Keratinocyte (primary cell): ENCODE data around the gene RSPH9. TPM values are rescaled to one million over a fixed set of nuclear protein-coding genes. Genes with fewer than 3 reads are reported as not detected.

Source experiments
- DNase-seq: peaks from one replicate; pipeline ENCODE4 v3.0.0-alpha.2; 2011; ENCODE audit warnings: low read depth, missing footprints, low spot score
- FAIRE-seq: peaks from 2 replicates; lab custom pipeline; 2011; peaks lifted over from hg19 to GRCh38; lab: Jason Lieb, UNC
- H2AFZ ChIP-seq: 2 replicates; pipeline ENCODE4 v1.6.0; 2012; ENCODE audit warnings: low read length, control low read depth, inconsistent platforms; ENCODE audit not compliant: control insufficient read depth
- H3K27ac ChIP-seq: 2 replicates; pipeline ENCODE4 v1.5.1; 2011; ENCODE audit warnings: low read length; ENCODE audit not compliant: control insufficient read depth, insufficient read depth
- H3K27me3 ChIP-seq: 3 replicates; pipeline ENCODE4 v1.6.0; 2011; ENCODE audit warnings: low read length; ENCODE audit not compliant: control insufficient read depth, insufficient read depth; ENCODE audit errors: extremely low read depth
- H3K36me3 ChIP-seq, 2 experiments: 2 replicates in 1 of 2; 3 replicates in 1 of 2; pipeline ENCODE4 v1.5.1; 2011; ENCODE audit warnings: low read length in 2 of 2, mild to moderate bottlenecking in 1 of 2; ENCODE audit not compliant: control insufficient read depth in 2 of 2, insufficient read depth in 2 of 2; ENCODE audit errors: extremely low read depth in 1 of 2
- H3K4me1 ChIP-seq: 3 replicates; pipeline ENCODE4 v1.5.1; 2011; ENCODE audit warnings: low read length; ENCODE audit not compliant: control insufficient read depth, insufficient read depth; ENCODE audit errors: extremely low read depth
- H3K4me2 ChIP-seq: 3 replicates; pipeline ENCODE4 v1.6.0; 2011; ENCODE audit warnings: low read depth, low read length; ENCODE audit not compliant: control insufficient read depth, insufficient read depth; ENCODE audit errors: extremely low read depth
- H3K4me3 ChIP-seq, 3 experiments: fragments of 200-600 bp in 1 of 3; sonication (generic) in 1 of 3; 2 replicates in 2 of 3; 3 replicates in 1 of 3; pipeline ENCODE4 v1.5.1; 2011 to 2016; ENCODE audit warnings: low read length in 3 of 3, mild to moderate bottlenecking in 3 of 3, control low read depth in 2 of 3, inconsistent platforms in 1 of 3, low read depth in 1 of 3, mixed read lengths in 1 of 3, mixed run types in 1 of 3, moderate library complexity in 1 of 3; ENCODE audit not compliant: control insufficient read depth in 2 of 3, insufficient read depth in 2 of 3; ENCODE audit errors: extremely low read depth in 1 of 3
- H3K79me2 ChIP-seq: 2 replicates; pipeline ENCODE4 v1.6.0; 2012; ENCODE audit warnings: low read length; ENCODE audit not compliant: control insufficient read depth, insufficient read depth
- H3K9ac ChIP-seq: 3 replicates; pipeline ENCODE4 v1.6.0; 2011; ENCODE audit warnings: low read length; ENCODE audit not compliant: control insufficient read depth, insufficient read depth; ENCODE audit errors: extremely low read depth
- H3K9me1 ChIP-seq: 3 replicates; pipeline ENCODE4 v1.6.0; 2011; ENCODE audit warnings: low read length; ENCODE audit not compliant: control insufficient read depth, insufficient read depth; ENCODE audit errors: extremely low read depth
- H3K9me3 ChIP-seq: 2 replicates; pipeline ENCODE4 v1.5.1; 2012; ENCODE audit warnings: low read depth, low read length; ENCODE audit not compliant: control insufficient read depth
- H4K20me1 ChIP-seq: 3 replicates; pipeline ENCODE4 v1.6.0; 2011; ENCODE audit warnings: low read length; ENCODE audit not compliant: control insufficient read depth, insufficient read depth; ENCODE audit errors: extremely low read depth
- EZH2 ChIP-seq: IDR thresholded peaks from one replicate; pipeline ENCODE4 v1.6.1; 2012; ENCODE audit warnings: inconsistent platforms, mild to moderate bottlenecking, low read length, moderate library complexity
- dilution Hi-C: fragments of 300-500 bp; cut with MboI; formaldehyde crosslinking; loops from one replicate; pipeline ENCODE4 v1.7.0; 2020; ENCODE audit warnings: low sequenced_read_pairs; ENCODE audit not compliant: extremely low pct_ligation_motif_present
- polyA plus RNA-seq, 5 experiments: library from polyadenylated mRNA; depleted of rRNA in 3 of 5; stranded (reverse) in 3 of 5; stranded (forward) in 1 of 5; unstranded in 1 of 5; fragments of >200 nt; gene quantifications; 1 replicate in 1 of 5; 2 replicates in 3 of 5; 3 replicates in 1 of 5; pipeline versions ENCODE4 v1.2.1 to v1.2.3, GENCODE V29; 2011 to 2012; ENCODE audit warnings: missing spikeins in 2 of 5, low read depth in 1 of 5, low replicate concordance in 1 of 5
- TF ChIP-seq, protein P1 (sequence below), 3 experiments: IDR thresholded peaks in 1 of 3; conservative IDR thresholded peaks in 1 of 3; optimal IDR thresholded peaks in 1 of 3; 2 replicates in 2 of 3; 3 replicates in 1 of 3; pipeline versions ENCODE3 to v1.5.1; 2011; ENCODE audit warnings: low read length in 3 of 3, mild to moderate bottlenecking in 3 of 3, moderate library complexity in 2 of 3, control low read depth in 1 of 3, inconsistent platforms in 1 of 3; ENCODE audit not compliant: insufficient read depth in 2 of 3; ENCODE audit errors: extremely low read depth in 1 of 3

RSPH9 gene
- polyA plus RNA-seq, 1 donor (not counting 4 experiments of a cell fraction or from before 2014, with no cell fraction given): not detected

- Histone ChIP-seq H3K9ac (no peak overlapping the region), H3K36me3 (no peaks in the 10 kb centered on the region), H3K27me3 (peaks cover 13% of the 10 kb centered on the region), H3K4me3 (no peak overlapping the region), H3K4me1 (peaks cover 12% of the 10 kb centered on the region), H3K27ac (no peak overlapping the region), H3K79me2 (no peaks in the 10 kb centered on the region), H3K9me3 (no peaks in the 10 kb centered on the region), H2AFZ (no peak overlapping the region), H3K9me1 (no peaks in the 10 kb centered on the region), H3K4me2 (no peak overlapping the region), H4K20me1 (no peaks in the 10 kb centered on the region)
- FAIRE-seq (no peak), DNase-seq (no peak)
- dilution Hi-C loops: no loop called here
- TF ChIP-seq EZH2: no peak
- TF ChIP-seq, protein P1, sequence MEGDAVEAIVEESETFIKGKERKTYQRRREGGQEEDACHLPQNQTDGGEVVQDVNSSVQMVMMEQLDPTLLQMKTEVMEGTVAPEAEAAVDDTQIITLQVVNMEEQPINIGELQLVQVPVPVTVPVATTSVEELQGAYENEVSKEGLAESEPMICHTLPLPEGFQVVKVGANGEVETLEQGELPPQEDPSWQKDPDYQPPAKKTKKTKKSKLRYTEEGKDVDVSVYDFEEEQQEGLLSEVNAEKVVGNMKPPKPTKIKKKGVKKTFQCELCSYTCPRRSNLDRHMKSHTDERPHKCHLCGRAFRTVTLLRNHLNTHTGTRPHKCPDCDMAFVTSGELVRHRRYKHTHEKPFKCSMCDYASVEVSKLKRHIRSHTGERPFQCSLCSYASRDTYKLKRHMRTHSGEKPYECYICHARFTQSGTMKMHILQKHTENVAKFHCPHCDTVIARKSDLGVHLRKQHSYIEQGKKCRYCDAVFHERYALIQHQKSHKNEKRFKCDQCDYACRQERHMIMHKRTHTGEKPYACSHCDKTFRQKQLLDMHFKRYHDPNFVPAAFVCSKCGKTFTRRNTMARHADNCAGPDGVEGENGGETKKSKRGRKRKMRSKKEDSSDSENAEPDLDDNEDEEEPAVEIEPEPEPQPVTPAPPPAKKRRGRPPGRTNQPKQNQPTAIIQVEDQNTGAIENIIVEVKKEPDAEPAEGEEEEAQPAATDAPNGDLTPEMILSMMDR (optimal IDR thresholded peaks at IDR 0.05 in 1 of 3, IDR thresholded peaks at IDR 0.05 in 1 of 3, conservative IDR thresholded peaks at IDR 0.05 in 1 of 3; ENCODE audit: extremely low read depth in 1 of 3, insufficient read depth in 2 of 3, low read length in 3 of 3): no peak
Measured at GRCh38 chr6:43719511-43719910, 74.7 kb downstream of the RSPH9 start.

DNA sequence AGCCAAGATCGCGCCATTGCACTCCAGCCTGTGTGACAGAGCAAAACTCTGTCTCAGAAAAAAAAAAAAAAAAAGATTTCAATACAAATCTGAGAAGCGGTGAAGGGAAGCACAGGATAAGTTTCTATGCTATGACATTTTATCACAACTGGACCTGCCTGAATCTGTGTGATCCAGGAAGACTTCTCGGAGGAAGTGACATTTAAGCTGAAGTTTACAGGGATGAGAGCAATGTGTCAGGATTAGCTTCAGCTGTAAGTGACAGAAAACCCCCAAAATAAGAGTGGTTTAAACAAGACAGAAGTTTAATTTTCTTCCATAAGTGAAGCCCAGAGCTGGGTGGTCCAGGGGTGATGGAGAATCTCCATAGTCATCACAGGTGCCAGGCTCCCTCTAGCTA is 76.2 kb downstream of the RSPH9 start:
- Histone ChIP-seq H4K20me1 (no peaks in the 10 kb centered on the region), H3K9me1 (no peaks in the 10 kb centered on the region), H2AFZ (no peak overlapping the region), H3K9me3 (no peaks in the 10 kb centered on the region), H3K4me2 (no peak overlapping the region), H3K4me3 (no peak overlapping the region), H3K36me3 (no peaks in the 10 kb centered on the region), H3K79me2 (no peaks in the 10 kb centered on the region), H3K9ac (no peak overlapping the region), H3K27me3 (peaks cover 13% of the 10 kb centered on the region), H3K27ac (no peak overlapping the region), H3K4me1 (peaks cover 27% of the 10 kb centered on the region)
- no peak for FAIRE-seq
- DNase-seq: no peak
- dilution Hi-C loops: no loop called here
- no peak for TF ChIP-seq EZH2
- TF ChIP-seq, protein P1 (optimal IDR thresholded peaks at IDR 0.05 in 1 of 3, IDR thresholded peaks at IDR 0.05 in 1 of 3, conservative IDR thresholded peaks at IDR 0.05 in 1 of 3; ENCODE audit: extremely low read depth in 1 of 3, insufficient read depth in 2 of 3, low read length in 3 of 3): no peak

Other genes starting within 250 kb of the RSPH9 start
- gene ABCC10, start 217.5 kb upstream of the RSPH9 start, polyA plus RNA-seq: 17.9 to 30.1 TPM (median 23.0 TPM) in 3 replicates
- 19.8 to 32.2 TPM (median 31.6 TPM) in 3 replicates for gene DLK2, start 189.5 kb upstream of the RSPH9 start, polyA plus RNA-seq
- gene TJAP1, start 167.5 kb upstream of the RSPH9 start, polyA plus RNA-seq: 17.2 to 45.5 TPM (median 23.3 TPM) in 3 replicates
- 0.16 to 0.40 TPM (median 0.18 TPM) in 3 replicates for gene LRRC73, start 134.7 kb upstream of the RSPH9 start, polyA plus RNA-seq
- 120 to 138 TPM (median 136 TPM) in 3 replicates for gene YIPF3, start 128.1 kb upstream of the RSPH9 start, polyA plus RNA-seq
- 99.6 to 121 TPM (median 119 TPM) in 3 replicates for gene POLR1C, start 127.9 kb upstream of the RSPH9 start, polyA plus RNA-seq
- 40.5 to 49.9 TPM (median 46.3 TPM) in 3 replicates for gene XPO5, start 69.0 kb upstream of the RSPH9 start, polyA plus RNA-seq
- 24.4 to 32.3 TPM (median 29.9 TPM) in 3 replicates for gene POLH, start 68.9 kb upstream of the RSPH9 start, polyA plus RNA-seq
- 51.2 to 80.6 TPM (median 59.5 TPM) in 3 replicates for gene GTPBP2, start 15.8 kb upstream of the RSPH9 start, polyA plus RNA-seq
- gene MAD2L1BP, start 9.2 kb upstream of the RSPH9 start, polyA plus RNA-seq: 34.2 to 48.1 TPM (median 46.5 TPM) in 3 replicates
- 48.8 to 62.8 TPM (median 54.5 TPM) in 3 replicates for gene MRPS18A, start 42.8 kb downstream of the RSPH9 start, polyA plus RNA-seq
- gene VEGFA, start 125.2 kb downstream of the RSPH9 start, polyA plus RNA-seq: 91.3 to 191 TPM (median 149 TPM) in 3 replicates